Prostate gland (tissue), 2 donors: ENCODE data around the gene MRPS30. TPM values are rescaled to one million over a fixed set of nuclear protein-coding genes. Genes with fewer than 3 reads are reported as not detected.

Experiments used
- DNase-seq: peaks from one replicate; pipeline ENCODE4 v3.0.0-alpha.2; 2019; ENCODE audit warnings: low spot score
- H3K27ac ChIP-seq, 2 donors: fragments of 200-600 bp; sonication (generic); 2 replicates each; pipeline ENCODE4 v1.5.1; 2017 to 2019
- H3K27me3 ChIP-seq: fragments of 200-600 bp; sonication (generic); replicated peaks from 2 replicates; pipeline ENCODE4 v1.5.1; 2019; ENCODE audit not compliant: insufficient read depth
- H3K36me3 ChIP-seq, 2 donors: fragments of 200-600 bp; sonication (generic); 1 replicate in 1 of 2; 2 replicates in 1 of 2; pipeline versions ENCODE4 v1.5.1 to v1.8.1; 2017 to 2019
- H3K4me1 ChIP-seq: fragments of 200-600 bp; sonication (generic); replicated peaks from 2 replicates; pipeline ENCODE4 v1.5.1; 2019
- H3K4me3 ChIP-seq, 2 donors: fragments of 200-600 bp; sonication (generic); 2 replicates each; pipeline ENCODE4 v1.5.1; 2017 to 2019
- H3K9me3 ChIP-seq: fragments of 200-600 bp; sonication (generic); 2 replicates; pipeline ENCODE4 v1.5.1; 2017
- POLR2A ChIP-seq: fragments of 450-650 bp; IDR thresholded peaks from one replicate; pipeline ENCODE4 v1.6.1; 2016; ENCODE audit warnings: antibody characterized with exemption, mild to moderate bottlenecking
- POLR2AphosphoS5 ChIP-seq: sonication (generic); formaldehyde crosslinking; IDR thresholded peaks from one replicate; pipeline ENCODE4 v1.6.1; 2017; ENCODE audit warnings: antibody characterized with exemption
- WGBS: methylation state at CpG from one replicate; pipeline ENCODE4 v1.1.5; 2018; 5-methylcytosine and 5-hydroxymethylcytosine counted together
- intact Hi-C: fragments of 100-400 bp; cut with DNase I; formaldehyde crosslinking; loops from one replicate; pipeline ENCODE4 v1.14.2; 2022
- total RNA-seq, 2 donors: library from RNA; depleted of rRNA; stranded (reverse); fragments of >200 nt; gene quantifications; one replicate each; pipeline ENCODE4 v1.1.0, GENCODE V29; 2016
- TF ChIP-seq, protein P1 (sequence below), 4 experiments: fragments of 200-600 bp in 2 of 4; fragments of 450-650 bp in 2 of 4; sonication (generic) in 2 of 4; IDR thresholded peaks; 1 replicate in 3 of 4; 2 replicates in 1 of 4; pipeline ENCODE4 v1.5.1; 2016 to 2019; ENCODE audit warnings: antibody characterized with exemption in 4 of 4, mild to moderate bottlenecking in 2 of 4, moderate library complexity in 2 of 4

Gene MRPS30
- total RNA-seq, 2 donors from 2014 or later: 77.7 to 78.0 TPM

DNA sequence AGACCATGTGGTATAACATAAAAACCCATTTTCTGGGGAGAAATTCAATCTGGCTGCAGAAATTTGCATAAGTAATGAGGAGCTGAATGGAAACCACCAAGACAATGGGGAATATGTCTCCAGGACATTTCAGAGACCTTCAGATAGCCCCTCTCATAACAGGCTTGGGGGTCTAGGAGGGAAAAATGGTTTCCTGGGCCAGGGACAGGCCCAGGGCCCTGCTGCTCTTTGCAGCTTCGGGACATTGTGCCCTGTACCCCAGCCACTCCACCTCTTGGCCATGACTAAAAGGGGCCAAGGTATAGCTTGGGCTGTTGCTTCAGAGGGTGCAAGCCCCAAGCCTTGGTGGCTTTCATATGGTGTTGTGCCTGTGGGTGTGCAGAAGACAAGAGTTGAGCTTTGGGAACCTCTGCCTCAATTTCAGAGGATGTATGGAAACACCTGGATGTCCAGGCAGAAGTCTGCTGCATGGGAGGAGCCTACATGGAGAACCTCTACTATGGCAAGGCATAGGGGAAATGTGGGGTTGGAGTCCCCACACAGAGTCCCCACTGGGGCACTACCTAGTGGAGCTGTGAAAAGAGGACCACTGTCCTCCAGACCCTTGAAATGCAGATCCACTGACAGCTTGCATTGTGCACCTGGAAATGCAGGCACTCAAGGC, 30.4 kb downstream of the MRPS30 start:
- H3K4me3 ChIP-seq: no peak overlapping the region
- intact Hi-C loops: no loop called here

DNA sequence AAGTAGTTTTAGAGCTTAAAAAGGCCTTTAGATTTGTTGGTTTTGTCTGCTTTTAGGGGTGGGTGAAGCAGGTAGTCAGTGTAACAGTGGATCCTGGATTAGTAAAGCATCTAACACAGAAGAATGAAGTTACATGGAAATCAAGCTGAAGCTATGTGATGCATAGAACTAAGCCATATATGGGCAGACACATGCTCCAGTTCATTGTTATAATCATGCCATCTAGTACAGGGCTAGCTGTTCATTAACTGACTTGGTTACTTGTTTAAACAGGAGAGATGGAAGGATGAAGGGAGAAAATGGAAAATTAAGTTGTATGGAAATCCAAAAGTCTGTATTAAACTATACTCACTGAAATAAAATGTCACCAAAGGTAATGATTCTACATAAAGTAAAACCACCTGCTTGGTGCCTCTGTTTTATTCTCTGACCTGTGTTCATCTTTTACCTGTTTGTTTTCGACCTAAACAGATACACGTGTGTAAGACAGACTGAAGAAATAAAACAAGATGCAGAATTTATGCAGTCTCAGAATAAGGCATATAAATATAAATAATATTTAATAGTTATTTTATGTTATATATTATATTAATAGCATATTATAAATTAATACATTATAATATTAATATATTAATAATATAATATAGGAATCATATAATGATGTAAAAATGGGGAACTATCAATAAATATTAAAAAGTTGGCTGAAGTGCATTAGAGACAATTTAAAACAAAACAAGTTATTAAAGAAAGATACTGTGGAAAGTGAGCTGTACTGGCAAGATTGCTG, 33.9 kb downstream of the MRPS30 start:
- DNase-seq: no peak
- 90% methylated on average over 2 of the region's 2 CpGs for WGBS
- H3K36me3 ChIP-seq: no peaks in the 10 kb centered on the region
- H3K27me3 ChIP-seq: no peaks in the 10 kb centered on the region
- H3K4me3 ChIP-seq: no peak overlapping the region
- TF ChIP-seq POLR2A: no peak
- TF ChIP-seq POLR2AphosphoS5: no peak
- TF ChIP-seq, protein P1, sequence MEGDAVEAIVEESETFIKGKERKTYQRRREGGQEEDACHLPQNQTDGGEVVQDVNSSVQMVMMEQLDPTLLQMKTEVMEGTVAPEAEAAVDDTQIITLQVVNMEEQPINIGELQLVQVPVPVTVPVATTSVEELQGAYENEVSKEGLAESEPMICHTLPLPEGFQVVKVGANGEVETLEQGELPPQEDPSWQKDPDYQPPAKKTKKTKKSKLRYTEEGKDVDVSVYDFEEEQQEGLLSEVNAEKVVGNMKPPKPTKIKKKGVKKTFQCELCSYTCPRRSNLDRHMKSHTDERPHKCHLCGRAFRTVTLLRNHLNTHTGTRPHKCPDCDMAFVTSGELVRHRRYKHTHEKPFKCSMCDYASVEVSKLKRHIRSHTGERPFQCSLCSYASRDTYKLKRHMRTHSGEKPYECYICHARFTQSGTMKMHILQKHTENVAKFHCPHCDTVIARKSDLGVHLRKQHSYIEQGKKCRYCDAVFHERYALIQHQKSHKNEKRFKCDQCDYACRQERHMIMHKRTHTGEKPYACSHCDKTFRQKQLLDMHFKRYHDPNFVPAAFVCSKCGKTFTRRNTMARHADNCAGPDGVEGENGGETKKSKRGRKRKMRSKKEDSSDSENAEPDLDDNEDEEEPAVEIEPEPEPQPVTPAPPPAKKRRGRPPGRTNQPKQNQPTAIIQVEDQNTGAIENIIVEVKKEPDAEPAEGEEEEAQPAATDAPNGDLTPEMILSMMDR (IDR thresholded peaks at IDR 0.05): no peak
- H3K4me1 ChIP-seq: no peaks in the 10 kb centered on the region
- H3K27ac ChIP-seq: no peak overlapping the region
- intact Hi-C loops: no loop called here
- H3K9me3 ChIP-seq: no peaks in the 10 kb centered on the region

More for the DNA sequence above, 30.4 kb downstream of the MRPS30 start:
- no peak for TF ChIP-seq POLR2AphosphoS5
- no peak for TF ChIP-seq POLR2A
- TF ChIP-seq, protein P1 (IDR thresholded peaks at IDR 0.05): no peak
- Histone ChIP-seq H3K4me1 (no peaks in the 10 kb centered on the region), H3K36me3 (no peaks in the 10 kb centered on the region), H3K27ac (no peak overlapping the region), H3K9me3 (no peaks in the 10 kb centered on the region), H3K27me3 (no peaks in the 10 kb centered on the region)
- WGBS: 100% methylated on average over 1 of the region's 1 CpG
- DNase-seq: no peak

DNA sequence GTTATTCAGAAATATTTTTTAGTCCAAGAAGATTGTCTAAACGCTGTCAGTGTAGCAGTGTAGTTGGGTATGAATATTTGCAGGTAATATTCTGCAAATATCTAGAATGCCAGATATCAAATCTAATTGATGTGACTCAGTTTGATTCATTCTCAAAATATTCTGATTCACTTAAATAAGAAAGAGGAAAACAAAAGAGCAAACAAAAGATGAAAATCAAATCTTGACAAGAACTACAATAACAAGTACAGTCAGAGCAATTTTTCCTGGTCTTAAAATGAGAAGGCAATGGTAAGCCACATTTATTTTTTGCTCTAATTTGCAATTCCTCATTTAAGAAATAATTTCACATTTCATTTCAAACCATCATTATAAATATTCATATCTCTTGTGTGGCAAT, 36.0 kb downstream of the MRPS30 start:
- intact Hi-C loops: no loop called here
- WGBS: 93% methylated on average over 1 of the region's 1 CpG
- no peak overlapping the region for H3K27ac ChIP-seq
- H3K9me3 ChIP-seq: no peaks in the 10 kb centered on the region
- H3K36me3 ChIP-seq: no peaks in the 10 kb centered on the region
- no peak for TF ChIP-seq POLR2AphosphoS5
- H3K4me1 ChIP-seq: no peaks in the 10 kb centered on the region
- H3K4me3 ChIP-seq: no peak overlapping the region
- DNase-seq: no peak
- H3K27me3 ChIP-seq: no peaks in the 10 kb centered on the region

DNA sequence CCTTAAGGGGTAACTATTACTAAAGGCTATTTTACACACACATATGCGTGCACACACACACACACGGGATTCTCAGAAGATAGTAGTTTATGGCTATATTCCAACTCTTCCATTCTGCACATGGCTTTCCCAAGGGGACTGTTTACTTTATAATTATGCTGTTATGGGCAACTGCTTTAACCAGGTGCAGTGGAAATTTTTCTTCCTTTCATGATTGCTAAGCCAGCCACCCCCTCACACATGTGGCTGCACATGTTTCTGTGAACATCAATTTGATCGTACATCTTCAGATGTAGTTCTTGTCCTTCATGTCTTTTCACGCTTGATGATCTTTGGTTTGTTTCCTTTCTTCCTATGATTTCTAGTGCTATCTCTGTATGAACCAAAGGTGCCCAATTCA, 37.0 kb downstream of the MRPS30 start:
- H3K27me3 ChIP-seq: no peaks in the 10 kb centered on the region
- intact Hi-C loops: no loop called here
- H3K36me3 ChIP-seq: no peaks in the 10 kb centered on the region
- TF ChIP-seq POLR2AphosphoS5: no peak
- TF ChIP-seq POLR2A: no peak
- TF ChIP-seq, protein P1 (IDR thresholded peaks at IDR 0.05): no peak
- H3K9me3 ChIP-seq: no peaks in the 10 kb centered on the region
- WGBS: 69% methylated on average over 4 of the region's 4 CpGs
- H3K4me3 ChIP-seq: no peak overlapping the region
- no peaks in the 10 kb centered on the region for H3K4me1 ChIP-seq
- DNase-seq: no peak
- H3K27ac ChIP-seq: no peak overlapping the region

DNA sequence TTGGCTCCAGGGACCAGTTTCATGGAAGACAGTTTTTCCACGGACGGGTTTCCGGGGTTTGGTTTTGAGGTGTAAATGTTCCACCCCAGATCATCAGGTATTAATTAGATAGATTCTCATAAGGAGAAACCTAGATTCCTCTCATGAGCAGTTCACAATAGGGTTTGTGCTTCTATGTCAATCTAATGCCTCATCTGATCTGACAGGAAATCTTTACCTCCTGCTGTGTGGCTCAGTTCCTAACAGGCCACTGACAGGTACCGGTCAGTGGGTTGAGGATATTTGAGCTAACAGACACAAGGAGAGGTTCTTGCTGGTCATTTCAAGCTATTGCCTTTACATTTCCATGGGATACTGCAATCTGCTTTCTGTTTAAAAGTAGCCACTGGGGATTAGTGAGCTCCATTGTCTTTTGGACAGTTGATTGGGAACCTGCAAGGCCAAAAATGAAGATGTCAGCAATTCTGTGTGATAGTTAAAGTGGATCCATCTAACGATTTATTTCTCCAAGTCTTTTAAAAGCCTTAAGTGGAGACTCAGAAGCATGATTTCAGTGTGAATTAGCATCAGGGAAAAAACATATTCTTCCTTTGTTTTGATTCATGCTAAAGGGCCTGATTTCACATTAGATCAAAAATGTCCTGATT, 38.6 kb downstream of the MRPS30 start:
- H3K27ac ChIP-seq: no peak overlapping the region
- H3K4me3 ChIP-seq: no peak overlapping the region
- TF ChIP-seq POLR2A: no peak
- 92% methylated on average over 5 of the region's 5 CpGs for WGBS
- no peaks in the 10 kb centered on the region for H3K9me3 ChIP-seq
- intact Hi-C loops: no loop called here
- no peak for DNase-seq
- no peaks in the 10 kb centered on the region for H3K36me3 ChIP-seq
- no peaks in the 10 kb centered on the region for H3K4me1 ChIP-seq
- no peaks in the 10 kb centered on the region for H3K27me3 ChIP-seq
